ENCODE measurements around the gene LANCL1. TPM values are rescaled to one million over a fixed set of nuclear protein-coding genes. Genes with fewer than 3 reads are reported as not detected.
A peak's percentile ranks its signal among the peaks of the same experiment; 100 is the strongest.
"Not testable (repeated sequence)": the region's sequence is repeated elsewhere in the genome, so short reads cannot be mapped to it uniquely, and the experiment has no call there.

LANCL1 gene
- total RNA-seq, 2 donors from 2014 or later = 68.4 to 88.1 TPM

DNA sequence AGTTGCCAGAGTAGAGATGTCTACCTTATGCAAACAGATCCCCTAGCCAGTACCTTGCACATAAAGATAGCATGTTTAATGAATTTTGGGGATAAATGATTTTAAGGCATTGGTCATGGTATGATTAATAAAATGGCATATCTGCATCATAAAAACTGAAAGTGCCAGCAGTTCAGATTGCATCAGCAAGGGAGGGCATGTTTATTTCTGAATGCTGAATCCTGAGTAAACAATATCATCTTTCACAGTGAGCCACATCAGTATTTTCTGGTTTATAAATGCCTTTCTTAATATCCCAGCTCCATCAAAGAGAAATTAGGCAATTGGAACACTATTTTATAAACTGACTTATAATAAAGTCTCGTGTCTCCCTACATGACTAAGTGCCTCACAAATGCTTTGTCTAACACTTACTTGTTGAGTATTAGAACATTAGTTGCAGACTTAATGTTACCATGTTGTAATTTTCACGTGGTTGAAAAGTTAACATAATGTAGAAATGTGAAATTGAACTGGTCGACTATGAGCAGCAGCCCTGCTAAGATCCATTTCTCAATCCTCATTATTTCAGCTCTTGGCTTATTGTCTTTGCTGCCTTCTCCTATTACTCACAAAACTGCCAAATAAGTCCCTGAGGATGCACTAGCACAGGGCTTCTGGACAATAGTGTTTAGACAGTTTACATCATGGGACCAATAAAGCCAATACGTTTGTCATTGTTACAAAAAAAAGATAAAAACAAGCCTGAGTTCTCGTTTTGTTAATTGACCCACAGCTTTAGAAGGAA is 48.0 kb downstream of the LANCL1 start:
- Histone ChIP-seq H3K9me3 (ENCODE audit: control insufficient read depth, low read length) (peaks cover 89% of the 10 kb centered on the region), H3K36me3 (ENCODE audit: control insufficient read depth, insufficient read depth, low read length) (peaks cover 54% of the 10 kb centered on the region), H3K4me1 (ENCODE audit: control insufficient read depth, insufficient read depth, low read length) (no peaks in the 10 kb centered on the region), H3K27ac (ENCODE audit: low read depth, low read length) (no peak overlapping the region), H3K4me3 (ENCODE audit: low read length) (peak overlapping the region; percentile 28), H3K9ac (ENCODE audit: extremely low read depth, low read length, poor library complexity, severe bottlenecking) (no peak overlapping the region), H3K27me3 (ENCODE audit: control insufficient read depth, insufficient read depth, low read length, poor library complexity, severe bottlenecking) (no peaks in the 10 kb centered on the region)
- DNase-seq = no peak
- Mint-ChIP-seq H3K27ac (no peak overlapping the region), H3K4me1 (no peaks in the 10 kb centered on the region), H3K27me3 (ENCODE audit: insufficient read depth) (no peaks in the 10 kb centered on the region), H3K9me3 (peaks cover 69% of the 10 kb centered on the region), H3K36me3 (ENCODE audit: low read depth) (peaks cover 83% of the 10 kb centered on the region), H3K4me3 (no peak overlapping the region)
- TF ChIP-seq, protein P1, sequence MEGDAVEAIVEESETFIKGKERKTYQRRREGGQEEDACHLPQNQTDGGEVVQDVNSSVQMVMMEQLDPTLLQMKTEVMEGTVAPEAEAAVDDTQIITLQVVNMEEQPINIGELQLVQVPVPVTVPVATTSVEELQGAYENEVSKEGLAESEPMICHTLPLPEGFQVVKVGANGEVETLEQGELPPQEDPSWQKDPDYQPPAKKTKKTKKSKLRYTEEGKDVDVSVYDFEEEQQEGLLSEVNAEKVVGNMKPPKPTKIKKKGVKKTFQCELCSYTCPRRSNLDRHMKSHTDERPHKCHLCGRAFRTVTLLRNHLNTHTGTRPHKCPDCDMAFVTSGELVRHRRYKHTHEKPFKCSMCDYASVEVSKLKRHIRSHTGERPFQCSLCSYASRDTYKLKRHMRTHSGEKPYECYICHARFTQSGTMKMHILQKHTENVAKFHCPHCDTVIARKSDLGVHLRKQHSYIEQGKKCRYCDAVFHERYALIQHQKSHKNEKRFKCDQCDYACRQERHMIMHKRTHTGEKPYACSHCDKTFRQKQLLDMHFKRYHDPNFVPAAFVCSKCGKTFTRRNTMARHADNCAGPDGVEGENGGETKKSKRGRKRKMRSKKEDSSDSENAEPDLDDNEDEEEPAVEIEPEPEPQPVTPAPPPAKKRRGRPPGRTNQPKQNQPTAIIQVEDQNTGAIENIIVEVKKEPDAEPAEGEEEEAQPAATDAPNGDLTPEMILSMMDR (conservative IDR thresholded peaks at IDR 0.05) = no peak
- WGBS, 2 experiments (ENCODE audit: insufficient coverage in 1 of 2, insufficient read length in 1 of 2) = 88 to 100% methylated on average over 2 to 5 of the region's 5 CpGs

DNA sequence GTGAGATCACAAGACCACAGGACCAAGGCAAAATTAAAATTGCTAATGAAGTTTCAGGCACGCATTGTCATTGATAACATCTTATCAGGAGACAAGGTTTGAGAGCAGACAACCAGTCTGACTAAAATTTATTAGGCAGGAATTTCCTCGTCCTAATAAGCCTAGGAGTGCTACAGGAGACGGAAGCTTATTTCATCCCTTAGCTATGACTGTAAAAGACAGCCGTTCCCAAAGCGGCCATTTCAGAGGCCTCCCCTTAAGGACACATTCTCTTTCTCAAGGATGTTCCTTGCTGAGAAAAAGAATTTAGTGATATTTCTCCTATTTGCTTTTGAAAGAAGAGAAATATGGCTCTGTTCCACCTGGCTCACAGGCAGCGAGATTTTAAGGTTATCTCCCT is 49.2 kb downstream of the LANCL1 start:
- not testable (repeated sequence) for H3K27me3 Mint-ChIP-seq (ENCODE audit: insufficient read depth); H3K9ac ChIP-seq (ENCODE audit: extremely low read depth, low read length, poor library complexity, severe bottlenecking); H3K27ac ChIP-seq (ENCODE audit: low read depth, low read length); H3K27me3 ChIP-seq (ENCODE audit: control insufficient read depth, insufficient read depth, low read length, poor library complexity, severe bottlenecking); H3K27ac Mint-ChIP-seq; H3K4me1 ChIP-seq (ENCODE audit: control insufficient read depth, insufficient read depth, low read length); H3K4me3 Mint-ChIP-seq; H3K4me1 Mint-ChIP-seq
- peak overlapping the region; percentile 23 for H3K4me3 ChIP-seq (ENCODE audit: low read length)
- peak; percentile 51 for DNase-seq
- peaks cover 42% of the 10 kb centered on the region for H3K36me3 ChIP-seq (ENCODE audit: control insufficient read depth, insufficient read depth, low read length)
- Mint-ChIP-seq H3K9me3 (peaks cover 74% of the 10 kb centered on the region), H3K36me3 (ENCODE audit: low read depth) (peaks cover 71% of the 10 kb centered on the region)
- H3K9me3 ChIP-seq (ENCODE audit: control insufficient read depth, low read length) = peaks cover 91% of the 10 kb centered on the region
- 89 to 93% methylated on average over 4 to 6 of the region's 6 CpGs for WGBS, 2 experiments (ENCODE audit: insufficient coverage in 1 of 2, insufficient read length in 1 of 2)

DNA sequence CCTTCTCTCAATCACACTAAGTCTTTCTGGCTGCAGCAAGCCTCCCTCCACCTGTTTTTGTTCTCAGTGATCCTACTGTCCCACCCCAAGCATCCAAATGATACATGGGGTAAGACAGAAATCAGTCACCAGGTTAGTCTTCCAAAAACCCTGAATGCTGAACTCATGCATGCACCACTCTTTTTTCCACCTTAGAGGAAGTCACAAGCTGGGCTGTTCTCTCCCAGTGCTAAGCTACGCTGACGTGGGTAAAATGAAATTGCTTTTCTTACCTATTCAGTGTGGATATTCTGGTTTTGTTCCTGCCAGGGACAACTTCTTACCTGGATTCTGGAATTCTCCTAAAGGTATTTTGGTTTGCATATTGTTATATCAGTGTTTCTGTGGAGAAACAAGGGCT is 54.2 kb downstream of the LANCL1 start:
- TF ChIP-seq, protein P1 (conservative IDR thresholded peaks at IDR 0.05) = no peak
- no peak overlapping the region for H3K27ac Mint-ChIP-seq
- Histone ChIP-seq H3K27ac (ENCODE audit: low read depth, low read length) (no peak overlapping the region), H3K9me3 (ENCODE audit: control insufficient read depth, low read length) (peaks cover 42% of the 10 kb centered on the region), H3K27me3 (ENCODE audit: control insufficient read depth, insufficient read depth, low read length, poor library complexity, severe bottlenecking) (no peaks in the 10 kb centered on the region), H3K4me1 (ENCODE audit: control insufficient read depth, insufficient read depth, low read length) (no peaks in the 10 kb centered on the region), H3K9ac (ENCODE audit: extremely low read depth, low read length, poor library complexity, severe bottlenecking) (no peak overlapping the region), H3K36me3 (ENCODE audit: control insufficient read depth, insufficient read depth, low read length) (no peaks in the 10 kb centered on the region), H3K4me3 (ENCODE audit: low read length) (no peak overlapping the region)
- H3K27me3 Mint-ChIP-seq (ENCODE audit: insufficient read depth) = no peaks in the 10 kb centered on the region
- 92% methylated on average over 2 of the region's 2 CpGs; no CpG with 5 or more reads in 1 of the 2 experiments for WGBS, 2 experiments (ENCODE audit: insufficient coverage in 1 of 2, insufficient read length in 1 of 2)
- H3K9me3 Mint-ChIP-seq = peaks cover 48% of the 10 kb centered on the region
- DNase-seq = no peak
- H3K4me1 Mint-ChIP-seq = no peaks in the 10 kb centered on the region
- peaks cover 22% of the 10 kb centered on the region for H3K36me3 Mint-ChIP-seq (ENCODE audit: low read depth)
- H3K4me3 Mint-ChIP-seq = no peak overlapping the region
